Urothelium cell line (cell line): ENCODE measurements around the gene NT5E.

Experiments
- DNase-seq: peaks from one replicate; pipeline ENCODE4 v3.0.0; 2011; ENCODE audit warnings: low spot score, mixed read lengths
- FAIRE-seq: peaks from 2 replicates; lab custom pipeline; 2011; peaks lifted over from hg19 to GRCh38; lab: Jason Lieb, UNC

NT5E gene

DNA sequence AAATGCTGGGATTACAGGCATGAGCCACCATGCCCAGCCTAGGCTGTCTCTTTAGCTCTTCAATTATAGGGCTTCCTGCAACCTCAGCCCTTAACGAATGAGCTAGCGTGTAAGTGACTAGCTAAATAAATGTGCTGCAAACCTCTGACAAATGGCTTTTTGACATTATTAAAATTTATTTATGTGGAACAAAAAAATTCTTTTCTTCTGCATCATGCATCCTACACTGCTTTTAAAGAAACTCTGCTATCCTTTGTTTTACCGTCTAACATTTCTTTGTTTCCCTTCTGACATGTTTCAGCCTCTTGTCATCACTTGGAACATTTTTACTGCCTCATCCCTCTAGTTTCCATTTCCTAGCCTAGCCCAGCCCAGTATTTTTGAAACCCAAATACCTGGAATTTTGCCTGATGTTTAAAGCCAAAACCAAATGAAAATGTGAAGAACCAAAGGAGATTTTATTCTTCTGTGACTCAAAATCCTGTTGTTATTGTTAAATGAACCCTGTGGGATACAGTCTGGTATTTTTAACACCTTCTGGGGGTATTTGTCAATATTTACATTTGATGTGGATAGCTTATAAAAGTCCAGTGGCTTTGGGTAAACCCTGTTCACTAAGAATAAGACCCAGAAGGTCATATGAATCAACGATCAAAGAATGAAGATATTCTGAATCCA, 9.5 kb downstream of the NT5E start:
- DNase-seq, result peak; percentile 20

DNA sequence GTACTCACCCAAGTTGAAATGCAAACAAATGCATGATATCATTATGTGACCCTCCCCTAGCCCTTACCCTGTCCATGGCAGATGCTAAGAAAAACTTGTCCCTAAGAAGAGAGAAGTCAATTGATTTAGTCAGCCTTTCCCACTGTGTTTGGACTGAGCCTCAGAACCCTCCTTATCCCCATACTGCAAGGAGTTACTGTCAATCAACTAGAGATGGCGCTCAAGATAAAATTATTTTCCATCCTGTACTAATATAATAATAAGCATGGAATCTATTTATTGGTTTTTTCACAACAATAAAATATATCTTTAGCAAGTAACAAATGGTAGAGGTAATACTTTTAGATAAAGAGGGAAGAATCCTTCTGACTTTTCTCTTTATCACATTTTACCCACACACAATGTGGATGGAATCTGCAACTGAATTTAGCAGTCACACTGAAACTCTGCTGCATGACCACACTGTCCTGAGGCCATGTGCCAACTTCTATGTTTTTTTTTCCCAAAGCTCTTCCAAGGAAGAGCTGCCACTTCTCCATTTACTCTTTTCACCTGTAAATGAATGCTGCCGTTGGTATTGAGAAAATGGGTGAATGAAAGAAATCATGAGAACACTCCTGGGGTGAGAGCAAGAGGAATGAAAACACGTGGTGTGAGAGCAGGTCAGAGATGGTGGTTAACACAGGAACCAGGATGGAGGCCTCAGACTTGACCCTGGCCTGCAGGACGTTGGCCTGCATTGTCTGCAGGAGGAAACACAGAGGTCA, 10.5 kb downstream of the NT5E start:
- no peak for DNase-seq
- no peak for FAIRE-seq

More for the DNA sequence above, 9.5 kb downstream of the NT5E start:
- no peak for FAIRE-seq

DNA sequence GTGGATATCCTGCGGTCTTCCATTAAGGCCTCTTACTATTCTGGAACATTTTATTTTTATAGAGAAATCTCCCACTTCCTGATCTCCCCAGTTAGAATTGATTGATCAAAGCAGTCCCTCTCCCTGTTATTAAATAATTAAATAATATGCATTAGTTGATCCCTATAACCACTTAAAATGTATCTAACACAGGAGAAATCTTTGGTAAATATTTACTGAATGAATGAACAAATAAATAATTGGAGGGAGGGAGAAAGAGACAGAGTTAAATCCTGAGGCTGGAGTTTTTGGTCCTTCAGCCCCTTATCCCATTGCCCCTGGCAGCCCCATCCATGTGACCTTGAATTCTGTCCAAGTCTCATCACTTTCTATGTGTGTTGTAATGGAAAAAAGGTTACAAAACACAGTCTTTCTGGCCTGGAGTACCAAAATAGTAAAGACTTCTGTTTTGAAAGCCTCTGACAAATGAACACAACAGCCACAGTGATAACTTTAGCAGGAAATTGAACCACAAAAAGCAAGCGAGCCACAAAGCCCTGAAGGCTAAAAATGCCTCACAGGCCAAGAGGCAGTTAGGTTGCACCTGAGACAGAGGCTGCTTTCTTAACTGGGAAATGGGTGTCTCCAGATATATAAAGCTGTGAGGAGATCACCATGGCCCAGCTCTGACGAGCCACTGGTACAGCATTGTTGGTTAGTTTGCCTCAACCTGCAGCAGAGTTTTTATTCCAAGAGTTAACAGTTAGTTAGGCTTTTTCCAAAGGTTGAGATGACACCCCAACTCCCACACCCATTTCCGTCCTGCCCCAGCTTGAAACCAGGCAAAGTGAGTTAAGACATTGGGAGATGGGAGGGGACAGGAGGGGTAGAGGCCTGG, 11.3 kb downstream of the NT5E start:
- FAIRE-seq (no peak), DNase-seq (no peak)

DNA sequence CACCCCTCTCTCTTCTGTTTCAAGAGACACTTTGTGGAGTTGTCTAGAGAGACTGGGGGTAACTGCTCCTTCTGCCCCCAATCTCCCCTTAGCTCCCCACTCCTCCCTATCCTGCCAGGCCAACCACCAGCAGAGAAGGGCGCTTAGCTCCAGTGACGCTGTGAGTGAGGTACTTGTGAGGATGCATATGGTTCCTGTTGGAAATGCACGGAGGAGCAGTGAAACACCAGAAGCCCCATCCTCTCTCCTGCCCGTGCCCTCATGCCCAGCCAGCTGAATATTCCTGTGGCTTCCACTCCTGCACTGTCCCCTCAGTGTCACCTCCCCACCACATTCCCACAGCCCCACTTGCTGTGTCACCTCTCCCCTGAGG, 11.9 kb downstream of the NT5E start:
- no peak for FAIRE-seq
- no peak for DNase-seq

DNA sequence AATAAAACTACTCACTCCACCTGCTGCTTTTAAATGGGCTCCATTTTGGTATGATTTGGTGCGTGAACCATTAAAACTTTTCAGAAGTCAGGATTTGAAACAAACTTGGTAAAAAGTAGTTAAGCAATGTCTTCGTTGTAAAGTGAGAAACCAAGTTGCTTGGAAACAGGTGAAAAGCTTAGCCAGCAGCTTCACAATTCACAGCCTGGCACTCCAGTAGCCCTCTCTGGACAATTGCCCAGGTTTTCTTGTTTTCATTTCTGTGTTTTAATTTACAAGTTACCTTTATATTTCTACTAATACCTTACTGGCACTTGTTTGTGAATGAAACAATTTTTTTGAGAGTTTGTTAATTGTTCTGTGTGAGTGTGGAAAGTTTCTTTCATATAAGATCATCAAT, 12.8 kb downstream of the NT5E start:
- FAIRE-seq, result no peak
- DNase-seq, result no peak

DNA sequence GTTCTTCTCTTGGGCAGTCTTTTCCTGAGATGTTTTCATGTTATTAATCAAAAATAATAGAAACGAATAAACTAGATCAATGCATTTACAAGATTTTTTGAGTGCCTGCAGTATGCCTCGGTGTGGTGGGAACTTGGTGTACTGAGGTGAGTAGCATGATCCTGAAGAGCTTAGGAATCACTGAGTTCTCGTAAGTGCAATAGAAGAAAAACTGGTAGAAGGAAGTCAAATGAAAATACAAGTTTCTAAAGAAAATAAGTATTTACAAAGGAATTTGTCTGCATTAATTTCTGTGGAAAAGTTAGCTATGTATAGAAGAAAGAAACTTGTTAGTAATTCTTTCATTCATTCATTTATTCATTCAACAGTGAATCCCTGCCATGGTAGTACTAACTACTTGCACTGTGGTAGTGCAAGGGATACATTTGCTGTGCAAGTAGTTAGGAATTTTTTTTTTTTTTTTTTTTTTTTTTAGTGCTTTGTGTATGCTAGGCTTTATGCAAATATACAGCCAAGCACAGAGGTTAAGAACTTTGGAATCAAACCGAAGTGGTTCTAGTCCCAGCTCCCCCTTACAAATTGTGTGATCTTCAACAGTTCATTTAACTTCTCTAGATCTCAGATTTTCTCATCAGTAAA, 13.9 kb downstream of the NT5E start:
- FAIRE-seq (no peak), DNase-seq (no peak)

DNA sequence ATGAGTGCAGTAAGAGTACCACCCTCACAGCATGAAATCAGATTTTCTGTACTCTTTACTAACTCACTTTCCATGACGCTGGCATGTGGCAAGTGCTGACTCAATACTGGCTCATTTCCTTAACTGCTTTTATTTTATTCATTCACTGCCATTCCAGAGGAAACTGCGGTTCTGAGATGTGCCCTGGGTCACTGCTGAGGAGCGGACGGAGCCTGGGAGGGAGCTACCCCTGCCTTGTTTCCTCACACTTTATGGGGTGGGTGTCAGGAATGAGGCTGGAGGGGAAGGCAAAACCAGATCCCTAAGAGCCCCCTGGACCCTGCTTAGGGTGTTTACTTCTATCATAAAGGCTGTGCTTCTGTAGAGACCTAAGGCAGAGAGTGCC, 14.4 kb downstream of the NT5E start:
- FAIRE-seq, result no peak

DNA sequence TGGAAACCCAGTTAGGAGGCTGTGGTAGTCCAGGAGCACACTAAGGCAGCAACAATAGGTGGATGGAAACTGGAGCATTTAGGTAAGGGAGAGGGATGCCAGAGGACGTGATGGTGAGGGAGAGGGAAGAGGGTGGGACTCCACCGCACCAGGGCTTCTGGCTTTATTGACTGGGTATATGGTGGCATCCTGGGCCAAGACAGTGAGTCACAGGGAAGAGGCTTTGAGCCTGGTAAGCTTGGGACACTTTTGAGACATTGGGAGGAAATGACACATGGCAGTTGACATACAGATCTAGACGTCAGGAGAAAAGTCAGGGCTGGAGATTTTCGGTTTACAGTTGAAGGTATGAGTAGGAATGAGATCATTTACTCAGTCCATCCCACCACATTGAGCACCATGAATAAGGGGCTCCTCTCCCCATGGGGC, 14.9 kb downstream of the NT5E start:
- DNase-seq (peak; percentile 40), FAIRE-seq (no peak)

More for the DNA sequence above, 14.4 kb downstream of the NT5E start:
- DNase-seq, result peak; percentile 68

DNA sequence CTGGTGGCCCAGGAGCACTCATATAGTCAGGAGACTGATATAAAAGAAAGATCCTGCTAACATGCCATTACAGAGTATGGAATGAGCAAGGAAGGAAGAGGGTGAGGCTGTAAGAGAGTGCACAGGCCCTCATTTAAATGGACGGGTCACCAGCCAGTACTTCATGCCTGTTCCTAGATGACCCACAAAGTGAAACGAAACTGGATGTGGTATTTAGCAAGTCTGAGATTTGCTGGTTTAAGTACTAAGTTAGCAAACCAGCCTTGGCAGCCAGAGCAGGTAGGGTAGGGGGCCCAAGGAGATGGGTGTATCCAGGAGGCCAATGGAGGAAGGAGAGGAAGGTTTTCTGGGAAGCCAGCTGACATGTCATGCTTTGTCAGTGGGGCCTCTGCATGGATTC, 15.9 kb downstream of the NT5E start:
- no peak for DNase-seq
- no peak for FAIRE-seq

DNA sequence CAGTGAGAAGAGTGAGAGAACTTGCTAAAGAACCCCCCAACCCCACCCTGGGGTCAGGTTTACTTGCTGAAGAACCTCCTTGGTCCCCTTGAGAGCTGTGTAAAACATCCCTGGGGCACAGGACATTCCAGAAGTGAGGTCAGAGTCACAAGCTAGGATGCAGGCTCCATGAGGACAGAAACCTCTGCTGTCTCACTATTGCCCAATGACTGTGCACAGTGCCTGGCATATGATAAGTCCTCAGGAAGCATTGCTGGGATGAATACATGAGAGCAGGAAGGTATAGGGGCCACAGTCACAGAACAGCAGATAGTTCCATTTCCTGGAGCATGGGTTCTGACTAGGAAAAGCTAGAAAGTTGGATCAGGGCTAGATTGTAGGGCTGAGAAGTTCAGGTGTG, 18.4 kb downstream of the NT5E start:
- FAIRE-seq, result no peak

DNA sequence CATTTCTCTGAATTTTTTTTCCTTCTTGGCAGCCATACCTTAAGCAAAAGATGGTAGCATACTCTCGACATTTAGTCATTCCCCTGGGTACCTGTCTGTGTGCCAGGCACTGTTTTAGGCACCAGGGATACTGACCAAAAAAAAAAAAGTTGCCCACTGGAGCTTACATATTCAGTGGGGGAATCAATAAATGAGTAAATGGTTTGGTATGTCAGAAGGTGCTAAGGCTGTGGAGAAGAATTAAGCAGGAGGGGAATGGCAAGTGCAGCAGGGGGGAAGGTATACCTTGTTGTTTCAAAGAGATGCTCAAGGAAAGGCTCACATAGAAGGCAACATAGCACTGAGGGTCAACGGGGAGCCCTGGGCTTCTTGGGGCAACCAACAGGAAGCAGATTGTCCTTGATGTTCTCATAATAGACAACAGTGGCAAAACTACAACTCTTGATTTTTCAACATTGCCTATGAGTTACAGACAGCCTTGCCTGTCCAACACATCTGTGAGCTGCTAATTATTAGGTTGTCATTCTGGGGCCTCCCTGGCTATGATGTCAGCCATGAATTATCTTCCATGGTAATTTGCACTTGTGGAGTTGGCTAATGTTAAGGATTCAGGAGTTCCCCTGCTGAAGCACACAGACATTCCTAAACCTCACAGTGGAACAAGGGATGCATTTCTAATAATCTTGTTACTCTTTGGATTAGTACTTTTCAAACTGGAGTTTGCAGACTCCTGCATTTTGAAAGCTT, 19.6 kb downstream of the NT5E start:
- DNase-seq, result no peak
- FAIRE-seq, result no peak

More for the DNA sequence above, 18.4 kb downstream of the NT5E start:
- DNase-seq, result no peak

DNA sequence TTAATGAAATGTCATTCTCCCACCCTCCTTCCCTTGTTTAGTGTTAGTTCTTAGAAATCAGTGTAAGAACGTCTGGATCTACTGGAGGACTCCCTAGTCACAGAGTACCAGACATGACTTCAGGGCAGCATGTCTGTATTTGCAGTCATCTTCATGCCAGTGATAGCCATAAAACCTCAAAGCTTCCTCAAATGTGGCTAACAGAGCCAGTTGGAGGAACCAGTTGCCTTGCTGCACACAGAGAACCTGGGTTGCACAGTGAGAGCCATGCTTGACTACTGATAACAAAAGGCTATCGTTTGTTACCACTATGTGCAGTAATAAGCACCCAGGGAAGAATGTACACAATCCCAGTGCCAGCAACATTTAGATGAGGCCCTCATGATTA, 20.1 kb downstream of the NT5E start:
- FAIRE-seq (no peak), DNase-seq (no peak)

DNA sequence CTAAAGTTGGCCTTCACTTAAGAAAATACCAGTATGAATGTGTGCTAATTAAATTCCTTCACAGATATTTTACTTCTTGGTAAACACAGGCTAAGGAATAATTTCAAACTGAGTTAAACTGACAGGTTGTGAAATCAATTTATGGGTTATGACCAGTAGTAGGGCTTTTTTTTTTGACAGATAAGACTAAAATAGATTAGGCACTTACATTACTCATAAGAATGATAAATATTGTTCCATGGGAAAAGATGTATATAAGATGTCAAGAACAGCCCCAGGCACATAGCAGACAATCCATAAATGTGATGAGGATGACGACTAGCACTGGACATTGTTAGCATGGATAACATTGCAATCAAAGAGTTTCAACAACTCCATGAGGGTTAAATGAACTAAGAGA, 22.9 kb downstream of the NT5E start:
- DNase-seq (no peak), FAIRE-seq (no peak)

DNA sequence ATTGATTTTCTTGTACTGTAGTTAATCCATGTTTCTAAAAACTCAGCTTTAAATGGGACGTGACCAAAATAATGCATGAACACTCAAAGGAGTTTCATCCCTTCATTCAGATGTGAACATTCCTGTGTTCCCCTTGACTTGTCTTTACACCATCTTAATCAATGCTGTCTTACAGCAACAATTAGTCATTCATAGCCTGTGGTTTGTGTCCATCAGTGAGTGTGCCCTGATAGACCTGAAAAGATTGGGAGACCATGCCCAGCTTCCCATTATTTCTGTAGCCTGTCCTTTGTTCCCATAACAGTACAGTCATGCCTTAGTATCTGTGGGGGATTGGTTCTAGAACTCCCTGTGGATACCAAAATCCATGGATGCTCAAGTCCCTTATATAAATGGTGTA, 23.9 kb downstream of the NT5E start:
- no peak for FAIRE-seq
- DNase-seq, result no peak

DNA sequence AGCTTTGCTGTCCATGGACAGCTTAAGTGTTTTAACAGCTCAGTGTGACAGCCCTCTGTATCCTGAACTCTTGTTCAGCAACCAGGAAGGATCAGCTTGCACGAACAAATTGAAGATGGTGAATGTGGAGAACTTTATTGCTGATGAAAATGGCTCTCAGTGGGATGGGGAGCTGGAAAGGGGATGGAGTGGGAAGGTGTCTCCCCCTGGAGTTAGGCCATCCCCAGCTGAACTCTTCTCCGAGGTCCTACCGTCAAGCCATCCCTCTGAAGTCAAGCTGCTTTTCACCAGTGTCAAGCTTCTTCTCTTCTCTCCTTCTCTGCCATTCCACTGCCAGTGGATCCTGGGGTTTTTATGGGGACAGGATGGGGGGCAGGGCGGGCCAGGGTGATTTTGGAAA, 26.6 kb downstream of the NT5E start:
- no peak for DNase-seq

DNA sequence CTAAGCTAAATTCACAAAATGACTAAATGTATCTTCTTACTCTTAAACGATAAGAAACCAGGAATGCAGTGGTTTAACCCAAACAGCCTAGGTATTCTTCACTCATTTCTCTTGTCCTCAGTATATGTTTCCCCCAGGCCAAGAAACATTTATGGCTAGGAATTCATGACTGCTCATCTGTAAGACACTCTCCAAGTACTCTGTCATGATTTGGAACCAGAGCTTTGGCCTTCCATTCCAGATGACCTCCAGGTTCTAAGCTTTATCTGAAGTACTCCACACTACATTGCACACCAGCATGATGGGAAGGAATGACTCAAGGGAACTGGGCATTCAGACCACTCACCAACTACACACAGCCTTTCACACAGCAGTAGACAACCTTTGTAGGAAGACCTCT, 29.3 kb downstream of the NT5E start:
- FAIRE-seq, result no peak
- no peak for DNase-seq

More for the DNA sequence above, 26.6 kb downstream of the NT5E start:
- FAIRE-seq, result no peak

DNA sequence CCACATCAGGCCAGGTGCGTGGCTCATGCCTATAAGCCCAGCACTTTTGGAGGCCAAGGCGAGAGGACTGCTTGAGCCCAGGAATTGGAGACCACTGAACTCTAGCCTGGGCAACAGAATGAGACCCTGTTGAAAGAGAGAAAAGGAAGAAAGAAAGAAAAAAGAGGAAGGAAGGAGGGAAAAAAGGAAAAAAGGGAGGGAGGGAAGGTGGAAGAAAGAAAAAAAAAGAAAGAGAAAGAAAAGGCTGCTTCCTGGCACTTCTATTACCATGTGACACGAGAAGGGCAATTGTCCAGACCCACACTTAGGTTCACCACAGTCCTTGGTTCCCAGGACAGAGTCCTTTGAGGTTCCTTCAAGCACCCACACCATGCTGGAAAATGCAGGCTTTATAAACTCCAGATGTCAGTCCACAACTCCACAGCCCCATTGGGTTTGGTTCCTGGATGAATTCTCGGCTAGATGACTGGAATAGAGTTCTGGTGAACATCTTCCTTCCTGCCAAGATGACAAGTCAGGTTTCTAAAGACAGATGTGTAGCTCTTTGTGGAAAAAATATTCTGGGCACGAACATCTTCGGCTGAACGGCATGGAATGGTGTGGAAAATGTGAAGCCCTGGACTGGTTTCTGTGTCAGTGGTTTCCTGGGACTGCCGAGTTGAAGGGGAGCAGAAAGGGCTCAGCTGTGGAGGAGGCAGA, 32.5 kb downstream of the NT5E start:
- FAIRE-seq (no peak), DNase-seq (no peak)

DNA sequence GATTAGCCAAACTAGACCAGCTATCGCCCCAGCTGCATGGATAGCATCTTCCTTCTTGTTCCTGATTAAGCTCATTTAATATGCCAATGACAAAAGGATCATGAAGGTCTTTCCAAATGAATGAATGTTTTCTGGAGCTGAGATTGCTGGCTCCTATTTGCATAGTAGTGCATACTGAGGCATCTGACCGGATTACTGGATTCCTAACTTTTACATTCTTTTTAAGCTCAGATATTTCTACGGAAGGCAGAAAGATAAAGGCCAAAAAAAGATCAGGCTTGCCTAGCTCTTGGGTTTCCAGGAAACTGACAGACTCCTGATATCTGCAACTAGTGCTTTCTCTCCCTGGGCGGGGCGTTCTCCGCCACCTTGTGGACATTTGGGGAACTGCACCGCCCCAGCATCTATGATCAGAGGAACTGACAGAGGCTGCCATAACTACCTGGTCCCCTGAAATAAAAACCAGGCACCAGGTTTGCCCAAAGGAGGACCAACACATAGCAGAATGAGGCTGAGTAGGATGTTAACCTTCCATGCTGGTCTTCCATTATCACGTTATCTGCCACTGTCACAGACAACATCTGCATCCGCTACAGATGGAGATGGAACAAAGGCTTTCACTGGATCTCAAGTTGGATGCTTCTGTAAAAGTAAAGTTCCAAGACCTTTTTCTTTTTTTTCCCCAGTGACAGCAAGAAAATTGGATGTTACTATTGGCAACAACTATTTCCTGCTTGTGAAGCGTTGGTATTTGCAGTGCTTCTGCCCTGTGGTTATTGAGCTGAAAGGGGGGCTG, 33.2 kb downstream of the NT5E start:
- no peak for FAIRE-seq
- DNase-seq, result peak; percentile 58

DNA sequence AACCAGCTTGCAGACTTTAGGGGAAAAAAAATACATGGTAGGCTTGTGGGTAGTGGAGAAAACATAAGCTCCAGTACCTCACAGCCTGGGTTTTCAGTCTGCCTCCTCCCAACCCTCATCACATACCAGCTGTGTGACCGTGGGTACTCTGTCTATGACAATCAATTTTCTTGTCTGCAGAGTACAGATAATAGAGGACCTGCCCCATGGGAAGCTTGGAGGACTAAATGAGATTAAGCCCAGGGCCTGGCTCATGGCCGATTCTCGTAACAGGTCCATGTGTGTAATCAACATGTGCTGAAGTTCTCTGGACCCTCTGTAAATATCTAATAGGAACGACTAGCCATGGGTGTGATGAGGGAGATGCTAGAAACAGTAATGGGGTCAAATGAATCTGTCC, 34.0 kb downstream of the NT5E start:
- no peak for DNase-seq
- no peak for FAIRE-seq
